GM23248 (cell line): Measurements from ENCODE around the gene DPH1.

Experiments
- EZH2 ChIP-seq: fragments of 200-600 bp; sonication (generic); IDR thresholded peaks from 2 replicates; pipeline ENCODE4 v1.6.1; 2018; ENCODE audit warnings: antibody characterized with exemption, mild to moderate bottlenecking; ENCODE audit not compliant: insufficient read depth, poor library complexity, severe bottlenecking
- EZH2phosphoT487 ChIP-seq: fragments of 200-600 bp; sonication (generic); IDR thresholded peaks from 2 replicates; pipeline ENCODE4 v1.6.1; 2018; ENCODE audit warnings: antibody characterized with exemption, moderate library complexity, mild to moderate bottlenecking, low read depth; ENCODE audit not compliant: insufficient read depth

GRCh38 chr17:2084036-2084765 lies 54.2 kb downstream of the DPH1 start:
- TF ChIP-seq EZH2, result no peak
- no peak for TF ChIP-seq EZH2phosphoT487
